ENCODE measurements around the gene ZNF222.

- TF ChIP-seq, protein P1, sequence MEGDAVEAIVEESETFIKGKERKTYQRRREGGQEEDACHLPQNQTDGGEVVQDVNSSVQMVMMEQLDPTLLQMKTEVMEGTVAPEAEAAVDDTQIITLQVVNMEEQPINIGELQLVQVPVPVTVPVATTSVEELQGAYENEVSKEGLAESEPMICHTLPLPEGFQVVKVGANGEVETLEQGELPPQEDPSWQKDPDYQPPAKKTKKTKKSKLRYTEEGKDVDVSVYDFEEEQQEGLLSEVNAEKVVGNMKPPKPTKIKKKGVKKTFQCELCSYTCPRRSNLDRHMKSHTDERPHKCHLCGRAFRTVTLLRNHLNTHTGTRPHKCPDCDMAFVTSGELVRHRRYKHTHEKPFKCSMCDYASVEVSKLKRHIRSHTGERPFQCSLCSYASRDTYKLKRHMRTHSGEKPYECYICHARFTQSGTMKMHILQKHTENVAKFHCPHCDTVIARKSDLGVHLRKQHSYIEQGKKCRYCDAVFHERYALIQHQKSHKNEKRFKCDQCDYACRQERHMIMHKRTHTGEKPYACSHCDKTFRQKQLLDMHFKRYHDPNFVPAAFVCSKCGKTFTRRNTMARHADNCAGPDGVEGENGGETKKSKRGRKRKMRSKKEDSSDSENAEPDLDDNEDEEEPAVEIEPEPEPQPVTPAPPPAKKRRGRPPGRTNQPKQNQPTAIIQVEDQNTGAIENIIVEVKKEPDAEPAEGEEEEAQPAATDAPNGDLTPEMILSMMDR (IDR thresholded peaks at IDR 0.05; ENCODE audit: low read depth, low read length) = no peak
- no peak for TF ChIP-seq EZH2phosphoT487 (IDR thresholded peaks at IDR 0.05; ENCODE audit: low read depth)
Measured at GRCh38 chr19:44010468-44010867, 14.7 kb upstream of the ZNF222 start.

Measured in OCI-LY3 (cell line).